NCI-H2029 treated with DMSO at 0.1 percent for 48 hours (cell line): ENCODE data around the gene DPH7.
"Not testable (repeated sequence)": the region's sequence is repeated elsewhere in the genome, so short reads cannot be mapped to it uniquely, and the experiment has no call there.

Experiments
- DNase-seq: peaks from one replicate; lab custom pipeline; 2025; lab: John Stamatoyannopoulos, UW

Gene DPH7

GRCh38 chr9:137606005-137606621, 27.4 kb upstream of the DPH7 start:
- DNase-seq = no peak

- peak; percentile 61 for DNase-seq
Measured at GRCh38 chr9:137605121-137606004, 26.6 kb upstream of the DPH7 start, which contains the start of gene ARRDC1. Gene ARRDC1 (plus strand): TSS chr9:137605686. CDS start chr9:137605718, 32 bp downstream.

- DNase-seq = no peak
Measured at GRCh38 chr9:137604345-137605086, 25.8 kb upstream of the DPH7 start.

- DNase-seq = no peak
Measured at GRCh38 chr9:137603879-137604278, 25.2 kb upstream of the DPH7 start.

GRCh38 chr9:137602661-137603060, 23.9 kb upstream of the DPH7 start:
- DNase-seq = no peak

- DNase-seq = no peak
Measured at GRCh38 chr9:137598943-137599342, 20.2 kb upstream of the DPH7 start.

- not testable (repeated sequence) for DNase-seq
Measured at GRCh38 chr9:137596577-137596976, 17.9 kb upstream of the DPH7 start.

- peak; percentile 49 for DNase-seq
Measured at GRCh38 chr9:137593176-137593575, 14.5 kb upstream of the DPH7 start.

- DNase-seq = no peak
Measured at GRCh38 chr9:137592767-137593166, 14.0 kb upstream of the DPH7 start.

GRCh38 chr9:137590469-137591383, 12.0 kb upstream of the DPH7 start, which contains the start of gene ZMYND19:
Gene ZMYND19 (minus strand): TSS chr9:137590512. CDS start chr9:137590263, 249 bp downstream.
- peak; percentile 51 for DNase-seq

- DNase-seq = no peak
Measured at GRCh38 chr9:137590123-137590468, 11.4 kb upstream of the DPH7 start.

GRCh38 chr9:137589441-137590122, 10.9 kb upstream of the DPH7 start:
- no peak for DNase-seq

GRCh38 chr9:137588891-137589290, 10.2 kb upstream of the DPH7 start:
- DNase-seq = no peak

GRCh38 chr9:137588311-137588710, 9.6 kb upstream of the DPH7 start:
- DNase-seq = no peak

- no peak for DNase-seq
Measured at GRCh38 chr9:137586854-137587253, 8.1 kb upstream of the DPH7 start.

- DNase-seq = no peak
Measured at GRCh38 chr9:137583957-137584356, 5.2 kb upstream of the DPH7 start.

GRCh38 chr9:137583347-137583746, 4.6 kb upstream of the DPH7 start:
- DNase-seq = no peak

GRCh38 chr9:137582286-137582860, 3.6 kb upstream of the DPH7 start:
- no peak for DNase-seq

GRCh38 chr9:137581361-137582285, 2.9 kb upstream of the DPH7 start:
- DNase-seq = no peak

GRCh38 chr9:137580954-137581322, 2.2 kb upstream of the DPH7 start:
- DNase-seq = no peak
